ENCODE results near the gene SLC26A2. TPM values are rescaled to one million over a fixed set of nuclear protein-coding genes. Genes with fewer than 3 reads are reported as not detected.

SLC26A2 gene
- total RNA-seq, 1 experiment from 2014 or later: 43.9 TPM

GRCh38 chr5:150001660-150002486 is 41.3 kb downstream of the SLC26A2 start:
- peak overlapping the region; percentile 85 for H3K4me3 Mint-ChIP-seq (ENCODE audit: unreplicated experiment)
- ChIA-PET CTCF (interaction anchor here (0.9 kb wide), 1 partner anchor 24 kb away, joined by 3 read pairs; no protein-coding TSS in a partner anchor), POLR2A (interaction anchor here (0.6 to 1.9 kb wide), 2 partner anchors 24 to 42 kb away, joined by 3 to 7 read pairs; no protein-coding TSS in a partner anchor)
- no peaks in the 10 kb centered on the region for H3K9me3 ChIP-seq
- H3K36me3 ChIP-seq (ENCODE audit: control insufficient read depth, insufficient read depth, low read length): no peaks in the 10 kb centered on the region; the same call in 1 of the 2 replicates
- peak; percentile 67 for DNase-seq
- H3K4me1 Mint-ChIP-seq (ENCODE audit: low read depth, unreplicated experiment): peaks cover 28% of the 10 kb centered on the region
- peak; percentile 53 to 61 for TF ChIP-seq CTCF (IDR thresholded peaks at IDR 0.05; ENCODE audit: insufficient read depth in 1 of 2, low read depth in 1 of 2, low read length in 1 of 2, severe bottlenecking in 1 of 2, unreplicated experiment in 1 of 2)
- peaks cover 22% of the 10 kb centered on the region for H3K4me1 ChIP-seq
- peaks cover 59% of the 10 kb centered on the region for H3K36me3 Mint-ChIP-seq (ENCODE audit: insufficient read depth, unreplicated experiment)
- H3K27me3 Mint-ChIP-seq (ENCODE audit: insufficient read depth, unreplicated experiment): no peaks in the 10 kb centered on the region
- peak overlapping the region; percentile 86 for H3K27ac Mint-ChIP-seq (ENCODE audit: unreplicated experiment)
- TSS peak; percentile 50 for BruUV-seq (replicated peaks)
- no peaks in the 10 kb centered on the region for H3K9me3 Mint-ChIP-seq (ENCODE audit: unreplicated experiment)
- intact Hi-C loops (cut with micrococcal nuclease; ENCODE audit: unreplicated experiment): no loop called here
- no peaks in the 10 kb centered on the region for H3K27me3 ChIP-seq (replicated peaks; ENCODE audit: control insufficient read depth, insufficient read depth, low read length)
- H3K4me3 ChIP-seq (ENCODE audit: low read depth, low read length): peak overlapping the region; percentile 72

- Histone ChIP-seq H3K4me3 (ENCODE audit: low read depth, low read length) (no peak overlapping the region), H3K9me3 (no peaks in the 10 kb centered on the region), H3K27me3 (replicated peaks; ENCODE audit: control insufficient read depth, insufficient read depth, low read length) (no peaks in the 10 kb centered on the region), H3K36me3 (ENCODE audit: control insufficient read depth, insufficient read depth, low read length) (peaks cover 10% of the 10 kb centered on the region), H3K4me1 (peaks cover 6% of the 10 kb centered on the region)
- Mint-ChIP-seq H3K9me3 (ENCODE audit: unreplicated experiment) (no peaks in the 10 kb centered on the region), H3K27me3 (ENCODE audit: insufficient read depth, unreplicated experiment) (no peaks in the 10 kb centered on the region), H3K36me3 (ENCODE audit: insufficient read depth, unreplicated experiment) (peaks cover 69% of the 10 kb centered on the region), H3K4me3 (ENCODE audit: unreplicated experiment) (no peak overlapping the region), H3K27ac (ENCODE audit: unreplicated experiment) (no peak overlapping the region), H3K4me1 (ENCODE audit: low read depth, unreplicated experiment) (peaks cover 8% of the 10 kb centered on the region)
- BruUV-seq (replicated peaks): no TSS peak
- intact Hi-C loops (cut with micrococcal nuclease; ENCODE audit: unreplicated experiment): no loop called here
- DNase-seq: no peak
- ChIA-PET CTCF (interaction anchor here (1.9 kb wide), 1 partner anchor 172 kb away, joined by 6 read pairs; no protein-coding TSS in a partner anchor), POLR2A (no interaction called here)
- no peak for TF ChIP-seq CTCF (IDR thresholded peaks at IDR 0.05; ENCODE audit: insufficient read depth in 1 of 2, low read depth in 1 of 2, low read length in 1 of 2, severe bottlenecking in 1 of 2, unreplicated experiment in 1 of 2)
Measured at GRCh38 chr5:150006318-150006717, 45.8 kb downstream of the SLC26A2 start.

DNA sequence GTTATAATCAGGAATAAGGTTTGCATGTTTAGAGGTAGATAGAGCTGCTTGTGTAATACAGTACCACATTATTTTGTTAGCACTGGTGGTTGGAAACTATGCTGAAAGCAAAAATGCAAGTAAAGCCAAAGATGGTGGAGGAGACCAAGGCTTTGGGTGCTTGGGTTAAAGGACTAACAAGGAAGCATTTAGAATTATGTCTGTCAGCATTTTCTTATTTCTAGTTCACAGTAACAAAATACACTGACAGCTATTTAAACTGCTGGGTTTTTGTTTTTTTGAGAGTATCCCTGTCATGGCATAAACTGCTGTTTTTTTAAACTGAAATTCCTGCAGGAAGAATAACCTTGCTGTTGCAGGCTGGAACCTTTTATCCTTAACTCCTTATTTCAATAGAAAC is 46.5 kb downstream of the SLC26A2 start:
- CTCF ChIA-PET: interaction anchor here (1.9 kb wide), 1 partner anchor 173 kb away, joined by 6 read pairs; no protein-coding TSS in a partner anchor
- Mint-ChIP-seq H3K27me3 (ENCODE audit: insufficient read depth, unreplicated experiment) (no peaks in the 10 kb centered on the region), H3K4me3 (ENCODE audit: unreplicated experiment) (no peak overlapping the region), H3K9me3 (ENCODE audit: unreplicated experiment) (no peaks in the 10 kb centered on the region), H3K27ac (ENCODE audit: unreplicated experiment) (no peak overlapping the region), H3K4me1 (ENCODE audit: low read depth, unreplicated experiment) (peaks cover 3% of the 10 kb centered on the region), H3K36me3 (ENCODE audit: insufficient read depth, unreplicated experiment) (peaks cover 69% of the 10 kb centered on the region)
- BruUV-seq (replicated peaks): no TSS peak
- Histone ChIP-seq H3K27me3 (replicated peaks; ENCODE audit: control insufficient read depth, insufficient read depth, low read length) (no peaks in the 10 kb centered on the region), H3K4me1 (peaks cover 4% of the 10 kb centered on the region), H3K9me3 (no peaks in the 10 kb centered on the region), H3K4me3 (ENCODE audit: low read depth, low read length) (no peak overlapping the region), H3K36me3 (ENCODE audit: control insufficient read depth, insufficient read depth, low read length) (peaks cover 11% of the 10 kb centered on the region)
- no peak for DNase-seq
- no peak for TF ChIP-seq CTCF (IDR thresholded peaks at IDR 0.05; ENCODE audit: insufficient read depth in 1 of 2, low read depth in 1 of 2, low read length in 1 of 2, severe bottlenecking in 1 of 2, unreplicated experiment in 1 of 2)
- intact Hi-C loops (cut with micrococcal nuclease; ENCODE audit: unreplicated experiment): no loop called here
- POLR2A ChIA-PET: no interaction called here

Measured in Caco-2 (cell line).